Kidney (tissue), 14 donors: ENCODE results near the gene FAM162A. TPM values are rescaled to one million over a fixed set of nuclear protein-coding genes. Genes with fewer than 3 reads are reported as not detected.

Experiments used
- DNase-seq, 5 donors: peaks; one replicate each; pipeline ENCODE4 v3.0.0-alpha.2; 2013 to 2020
- FAIRE-seq: peaks from 2 replicates; lab custom pipeline; 2012; peaks lifted over from hg19 to GRCh38; lab: Jason Lieb, UNC
- H3K27ac ChIP-seq, 2 donors: one replicate each; pipeline ENCODE4 v1.7.0; 2013; ENCODE audit warnings: low read depth in 2 of 2, low read length in 2 of 2, inconsistent platforms in 1 of 2
- H3K27me3 ChIP-seq: one replicate; pipeline ENCODE4 v1.7.1; 2013; ENCODE audit warnings: low read length, inconsistent platforms; ENCODE audit not compliant: control insufficient read depth, insufficient read depth
- H3K36me3 ChIP-seq, 3 donors: one replicate each; pipeline versions ENCODE4 v1.7.0 to v1.7.1; 2013; ENCODE audit warnings: low read length in 3 of 3, control low read depth in 1 of 3, inconsistent platforms in 1 of 3; ENCODE audit not compliant: insufficient read depth in 3 of 3, control insufficient read depth in 2 of 3
- H3K4me1 ChIP-seq, 3 donors: one replicate each; pipeline versions ENCODE4 v1.7.0 to v1.7.1; 2013; ENCODE audit warnings: low read length in 3 of 3, inconsistent platforms in 1 of 3, low read depth in 1 of 3; ENCODE audit not compliant: control insufficient read depth in 2 of 3, insufficient read depth in 2 of 3
- H3K4me3 ChIP-seq, 3 donors: one replicate each; pipeline versions ENCODE4 v1.7.0 to v1.8.1; 2013; ENCODE audit warnings: low read length in 3 of 3, control low read depth in 1 of 3, inconsistent platforms in 1 of 3
- H3K9ac ChIP-seq, 3 donors: one replicate each; pipeline versions ENCODE4 v1.7.0 to v1.7.1; 2013; ENCODE audit warnings: low read length in 3 of 3, control low read depth in 1 of 3, inconsistent platforms in 1 of 3
- H3K9me3 ChIP-seq, 3 donors: one replicate each; pipeline versions ENCODE4 v1.7.0 to v1.7.1; 2013; ENCODE audit warnings: low read length in 3 of 3, control low read depth in 1 of 3, inconsistent platforms in 1 of 3; ENCODE audit not compliant: control insufficient read depth in 2 of 3, insufficient read depth in 1 of 3
- CTCF ChIP-seq: IDR thresholded peaks from 3 replicates; pipeline ENCODE4 v1.5.1; 2012; ENCODE audit warnings: mild to moderate bottlenecking, moderate library complexity, borderline replicate concordance; ENCODE audit not compliant: insufficient read depth; ENCODE audit errors: extremely low read depth
- intact Hi-C: fragments of 100-400 bp; cut with DNase I; formaldehyde crosslinking; loops from one replicate; pipeline ENCODE4 v1.11.1; 2022
- polyA plus RNA-seq: library from polyadenylated mRNA; stranded (reverse); fragments of 350-450 nt; fragmentation: Illumina TruSeq; extraction: RNeasy Lipid Tissue Mini Kit (QIAGEN cat#74804); gene quantifications from one replicate; pipeline ENCODE4 v1.2.3, GENCODE V29; 2014; ENCODE audit warnings: low read depth, low replicate concordance; ENCODE audit not compliant: insufficient read depth
- total RNA-seq: library from RNA; stranded (reverse); fragmentation: NEBNext Ultra II Directional; extraction: Animal tissue kit (Norgen Biotek cat#: 25700); gene quantifications from one replicate; pipeline ENCODE4 v1.2.1, GENCODE V29; 2021
- donor health status: control.
- donor health status: control.
- donor health status: control.
- donor health status: control.
- donor health status: control.
- donor health status: DM: yes; HTN: yes; CAD: no.
- donor health status: Normal renal cell carcinoma (clear cell type).

Gene FAM162A
- total and polyA plus RNA-seq, 2 donors from 2014 or later, result 46.6 to 213 TPM

- H3K4me1 ChIP-seq, result no peaks in the 10 kb centered on the region
- no peak for TF ChIP-seq CTCF
- no peak overlapping the region for H3K27ac ChIP-seq
- no peak overlapping the region for H3K9ac ChIP-seq
- H3K36me3 ChIP-seq, result peaks cover 0 to 11% (median 3%) of the 10 kb centered on the region in 3 donors
- DNase-seq, result no peak
- intact Hi-C loops, result no loop called here
- no peak for FAIRE-seq
- no peaks in the 10 kb centered on the region for H3K27me3 ChIP-seq
- no peaks in the 10 kb centered on the region for H3K9me3 ChIP-seq
- no peak overlapping the region for H3K4me3 ChIP-seq
Measured at GRCh38 chr3:122357828-122358702, 25.9 kb upstream of the FAM162A start.

GRCh38 chr3:122358703-122359032 is 25.3 kb upstream of the FAM162A start:
- Histone ChIP-seq H3K4me3 (no peak overlapping the region), H3K9me3 (no peaks in the 10 kb centered on the region), H3K27ac (no peak overlapping the region), H3K4me1 (no peaks in the 10 kb centered on the region), H3K27me3 (no peaks in the 10 kb centered on the region), H3K36me3 (peaks cover 0 to 11% (median 3%) of the 10 kb centered on the region in 3 donors), H3K9ac (no peak overlapping the region)
- DNase-seq (no peak), FAIRE-seq (no peak)
- TF ChIP-seq CTCF, result no peak
- intact Hi-C loops, result no loop called here

- Histone ChIP-seq H3K9ac (no peak overlapping the region), H3K36me3 (peaks cover 0 to 22% (median 4%) of the 10 kb centered on the region in 3 donors), H3K4me1 (no peaks in the 10 kb centered on the region), H3K27me3 (no peaks in the 10 kb centered on the region), H3K27ac (no peak overlapping the region), H3K4me3 (no peak overlapping the region), H3K9me3 (no peaks in the 10 kb centered on the region)
- FAIRE-seq, result no peak
- no peak for DNase-seq
- TF ChIP-seq CTCF, result no peak
- intact Hi-C loops, result no loop called here
Measured at GRCh38 chr3:122362026-122362425, 22.0 kb upstream of the FAM162A start.
